Measurements from ENCODE around the gene KCNK5. TPM values are rescaled to one million over a fixed set of nuclear protein-coding genes. Genes with fewer than 3 reads are reported as not detected.

The KCNK5 gene
- total and polyA plus RNA-seq, 2 donors (not counting 3 experiments of a cell fraction or from before 2014, with no cell fraction given), result not detected

- H4K20me1 ChIP-seq (replicated peaks; ENCODE audit: control insufficient read depth, extremely low read depth, insufficient read depth, low read length), result no peaks in the 10 kb centered on the region
- no peaks in the 10 kb centered on the region for H3K36me3 ChIP-seq (ENCODE audit: control insufficient read depth in 2 of 2, extremely low read depth in 1 of 2, insufficient read depth in 2 of 2, low read length in 2 of 2)
- no peak for DNase-seq (ENCODE audit: low read depth, low spot score)
- no peak overlapping the region for H3K27ac ChIP-seq (ENCODE audit: insufficient read depth, low read depth, low read length)
- H2AFZ ChIP-seq (ENCODE audit: low read depth, low read length), result no peak overlapping the region
- peaks cover 0 to 10% of the 10 kb centered on the region in 2 experiments for H3K27me3 ChIP-seq (ENCODE audit: control insufficient read depth in 2 of 2, insufficient read depth in 2 of 2, low read length in 2 of 2)
- TF ChIP-seq MAX (IDR thresholded peaks at IDR 0.05; ENCODE audit: insufficient read depth, insufficient read length) (no peak), EZH2 (IDR thresholded peaks at IDR 0.05; ENCODE audit: borderline replicate concordance, low read depth, low read length, severe bottlenecking) (no peak), POLR2A (IDR thresholded peaks at IDR 0.05; ENCODE audit: low read depth, low read length) (no peak), POLR2AphosphoS5 (IDR thresholded peaks at IDR 0.05; ENCODE audit: insufficient read depth, low read depth, low read length) (no peak), FOS (IDR thresholded peaks at IDR 0.05; ENCODE audit: borderline replicate concordance, insufficient read depth, low read length) (no peak), GATA2 (IDR thresholded peaks at IDR 0.05; ENCODE audit: insufficient read depth, insufficient read length, low read depth, low read length) (no peak)
- no peak overlapping the region for H3K4me2 ChIP-seq (ENCODE audit: insufficient read depth, low read length)
- no peaks in the 10 kb centered on the region for H3K79me2 ChIP-seq (ENCODE audit: control insufficient read depth, insufficient read depth, low read length)
- H3K4me3 ChIP-seq (replicated peaks in 1 of 3; ENCODE audit: insufficient read depth in 1 of 3, low read depth in 1 of 3, low read length in 3 of 3), result no peak overlapping the region
- intact Hi-C loops (cut with micrococcal nuclease), result no loop called here
- H3K9me1 ChIP-seq (replicated peaks; ENCODE audit: control insufficient read depth, extremely low read depth, insufficient read depth, low read length), result no peaks in the 10 kb centered on the region
- ChIA-PET POLR2A (no interaction called here), CTCF (interaction anchor here (0.9 to 1.4 kb wide), 2 partner anchors 12 to 151 kb away, joined by 3 read pairs; no protein-coding TSS in a partner anchor)
- dilution Hi-C loops (cut with MboI; ENCODE audit: extremely low pct_ligation_motif_present, low sequenced_read_pairs), result no loop called here
- no peaks in the 10 kb centered on the region for H3K4me1 ChIP-seq (ENCODE audit: control insufficient read depth, extremely low read depth, insufficient read depth, low read length)
- no TSS peak for BruUV-seq (replicated peaks)
- FAIRE-seq, result no peak
- H3K9me3 ChIP-seq (replicated peaks; ENCODE audit: control insufficient read depth, insufficient read depth, low read length), result no peaks in the 10 kb centered on the region
- H3K9ac ChIP-seq (replicated peaks; ENCODE audit: extremely low read depth, insufficient read depth, low read length), result no peak overlapping the region
Observed at GRCh38 chr6:39152262-39152661, 77.0 kb downstream of the KCNK5 start.

GRCh38 chr6:39151211-39151610 lies 78.1 kb downstream of the KCNK5 start:
- POLR2A ChIA-PET, result no interaction called here
- no TSS peak for BruUV-seq (replicated peaks)
- H3K27ac ChIP-seq (ENCODE audit: insufficient read depth, low read depth, low read length), result no peak overlapping the region
- dilution Hi-C loops (cut with MboI; ENCODE audit: extremely low pct_ligation_motif_present, low sequenced_read_pairs), result no loop called here
- no peaks in the 10 kb centered on the region for H3K9me1 ChIP-seq (replicated peaks; ENCODE audit: control insufficient read depth, extremely low read depth, insufficient read depth, low read length)
- H3K36me3 ChIP-seq (ENCODE audit: control insufficient read depth in 2 of 2, extremely low read depth in 1 of 2, insufficient read depth in 2 of 2, low read length in 2 of 2), result no peaks in the 10 kb centered on the region
- CTCF ChIA-PET, result no interaction called here
- H3K9ac ChIP-seq (replicated peaks; ENCODE audit: extremely low read depth, insufficient read depth, low read length), result no peak overlapping the region
- no peak overlapping the region for H2AFZ ChIP-seq (ENCODE audit: low read depth, low read length)
- H3K4me2 ChIP-seq (ENCODE audit: insufficient read depth, low read length), result no peak overlapping the region
- intact Hi-C loops (cut with micrococcal nuclease), result no loop called here
- FAIRE-seq (no peak), DNase-seq (ENCODE audit: low read depth, low spot score) (no peak)
- no peaks in the 10 kb centered on the region for H4K20me1 ChIP-seq (replicated peaks; ENCODE audit: control insufficient read depth, extremely low read depth, insufficient read depth, low read length)
- H3K79me2 ChIP-seq (ENCODE audit: control insufficient read depth, insufficient read depth, low read length), result no peaks in the 10 kb centered on the region
- no peaks in the 10 kb centered on the region for H3K4me1 ChIP-seq (ENCODE audit: control insufficient read depth, extremely low read depth, insufficient read depth, low read length)
- H3K4me3 ChIP-seq (replicated peaks in 1 of 3; ENCODE audit: insufficient read depth in 1 of 3, low read depth in 1 of 3, low read length in 3 of 3), result no peak overlapping the region
- H3K27me3 ChIP-seq (ENCODE audit: control insufficient read depth in 2 of 2, insufficient read depth in 2 of 2, low read length in 2 of 2), result peaks cover 0 to 10% of the 10 kb centered on the region in 2 experiments
- no peaks in the 10 kb centered on the region for H3K9me3 ChIP-seq (replicated peaks; ENCODE audit: control insufficient read depth, insufficient read depth, low read length)
- TF ChIP-seq GATA2 (IDR thresholded peaks at IDR 0.05; ENCODE audit: insufficient read depth, insufficient read length, low read depth, low read length) (no peak), CTCF (IDR thresholded peaks at IDR 0.05; ENCODE audit: extremely low read depth in 1 of 2, insufficient read depth in 1 of 2, low read depth in 1 of 2, low read length in 2 of 2) (no peak), FOS (IDR thresholded peaks at IDR 0.05; ENCODE audit: borderline replicate concordance, insufficient read depth, low read length) (no peak), MYC (IDR thresholded peaks at IDR 0.05; ENCODE audit: low read depth, low read length) (no peak), POLR2A (IDR thresholded peaks at IDR 0.05; ENCODE audit: low read depth, low read length) (no peak), EZH2 (IDR thresholded peaks at IDR 0.05; ENCODE audit: borderline replicate concordance, low read depth, low read length, severe bottlenecking) (no peak), MAX (IDR thresholded peaks at IDR 0.05; ENCODE audit: insufficient read depth, insufficient read length) (no peak), POLR2AphosphoS5 (IDR thresholded peaks at IDR 0.05; ENCODE audit: insufficient read depth, low read depth, low read length) (no peak), JUN (IDR thresholded peaks at IDR 0.05; ENCODE audit: borderline replicate concordance, insufficient read depth, insufficient read length, low read depth) (no peak)
